Measurements from ENCODE around the gene RBM22.

RBM22 gene

DNA sequence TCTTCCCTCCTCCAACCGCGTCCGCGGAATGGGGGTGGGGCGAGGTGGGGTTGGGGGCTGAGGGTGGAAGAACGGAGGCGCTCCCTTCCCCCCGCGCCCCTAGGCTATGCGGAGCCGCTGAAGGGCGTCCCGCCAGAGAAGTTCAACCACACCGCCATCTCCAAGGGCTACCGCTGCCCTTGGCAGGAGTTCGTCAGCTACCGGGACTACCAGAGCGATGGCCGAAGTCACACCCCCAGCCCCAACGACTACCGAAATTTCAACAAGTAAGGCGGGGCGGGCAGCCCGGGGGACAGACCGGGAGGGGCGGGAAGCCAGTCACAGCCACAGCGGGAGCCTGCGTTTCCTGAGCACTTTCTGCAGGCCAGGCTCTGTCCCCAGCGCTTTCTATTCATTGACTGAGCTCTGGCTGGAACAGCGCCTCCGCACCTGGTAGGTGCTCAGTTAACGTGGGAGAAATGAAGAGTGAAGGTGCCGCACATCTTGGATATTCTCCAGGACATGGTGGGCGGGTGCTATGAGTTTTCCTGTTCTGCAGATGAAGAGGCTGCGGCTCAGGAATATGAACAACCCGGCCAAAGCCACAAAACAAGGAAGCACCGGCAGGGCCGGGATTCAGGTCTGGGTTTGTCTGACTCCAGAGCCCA lies 28.5 kb downstream of the RBM22 start:
- peak; percentile 76 for DNase-seq

DNA sequence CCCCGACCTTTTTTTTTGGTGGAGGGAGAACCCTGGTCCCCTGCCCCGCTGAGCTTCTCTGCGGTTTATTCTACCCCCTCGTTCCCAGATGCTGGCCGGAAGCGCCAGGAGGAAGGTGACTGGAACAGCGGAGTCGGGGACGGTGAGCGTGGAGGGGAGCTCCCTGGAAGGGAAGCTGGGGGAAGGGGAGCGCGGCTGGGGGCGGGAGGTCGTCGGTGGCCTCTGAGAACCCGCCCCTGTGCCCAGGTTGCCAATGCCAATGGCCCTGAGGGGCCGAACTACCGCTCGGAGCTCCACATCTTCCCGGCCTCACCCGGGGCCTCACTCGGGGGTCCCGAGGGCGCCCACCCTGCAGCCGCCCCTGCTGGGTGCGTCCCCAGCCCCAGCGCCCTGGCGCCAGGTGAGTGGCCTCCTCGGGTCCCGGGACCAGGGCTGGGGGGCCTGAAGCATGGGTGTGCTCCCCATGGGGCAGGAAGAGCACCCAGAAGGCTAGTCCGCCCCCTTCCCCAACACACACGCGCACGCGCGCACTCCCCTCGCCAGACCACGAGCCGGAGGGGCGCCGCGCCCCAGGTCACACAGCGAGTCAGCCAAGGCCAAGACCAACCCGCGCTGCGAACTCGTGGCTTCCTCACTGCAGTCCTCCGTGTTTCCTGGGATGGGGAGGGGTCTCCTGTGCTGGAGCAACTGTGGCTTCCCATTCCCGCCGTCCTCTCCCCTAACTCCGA lies 29.2 kb downstream of the RBM22 start:
- DNase-seq: peak; percentile 48

DNA sequence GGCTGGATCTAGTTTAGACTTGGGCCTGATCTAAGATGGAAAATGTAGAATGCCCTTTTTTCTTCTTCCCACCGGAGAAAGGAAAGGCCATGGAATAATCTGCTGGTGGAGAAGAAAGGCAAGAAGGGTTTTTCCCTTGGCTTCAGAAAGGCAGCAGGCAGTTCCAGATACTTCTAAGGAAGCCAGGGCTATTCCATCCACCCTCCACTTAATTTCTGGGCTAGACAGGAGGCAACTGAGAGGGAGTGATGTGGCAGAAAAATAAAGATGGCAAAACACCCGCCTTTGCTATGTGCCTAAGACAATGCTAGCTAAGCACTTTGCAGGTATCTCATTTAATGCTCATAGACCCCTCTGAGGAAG lies 29.9 kb downstream of the RBM22 start:
- DNase-seq: peak; percentile 42

DNA sequence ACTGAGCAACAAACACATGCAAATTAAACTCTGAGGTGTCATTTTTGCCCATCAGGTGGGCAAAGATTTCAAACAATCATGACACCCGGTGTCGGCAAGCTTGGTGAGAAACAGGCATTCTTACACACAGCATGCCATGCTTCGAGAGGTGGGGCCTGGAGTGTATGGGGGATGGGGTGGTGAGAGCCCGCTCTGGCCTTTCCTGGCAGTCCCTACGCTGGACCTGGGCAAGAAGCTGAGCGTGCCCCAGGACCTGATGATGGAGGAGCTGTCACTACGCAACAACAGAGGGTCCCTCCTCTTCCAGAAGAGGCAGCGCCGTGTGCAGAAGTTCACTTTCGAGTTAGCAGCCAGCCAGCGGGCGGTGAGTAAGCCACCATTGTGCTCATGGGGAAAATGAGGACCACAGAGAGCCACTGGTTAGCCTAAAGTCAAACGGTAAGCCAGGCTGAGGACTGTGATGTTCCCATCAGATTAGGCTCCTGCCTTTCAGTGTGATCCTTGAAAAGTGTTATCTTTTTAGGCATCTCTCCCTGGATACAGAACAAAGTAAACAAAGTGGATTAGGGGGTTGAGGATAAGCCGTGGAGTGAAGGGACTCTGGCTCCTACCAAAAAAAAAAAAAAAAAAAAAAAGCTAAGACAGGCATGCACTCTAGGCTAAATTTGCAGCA lies 30.5 kb downstream of the RBM22 start:
- peak; percentile 37 for DNase-seq

DNA sequence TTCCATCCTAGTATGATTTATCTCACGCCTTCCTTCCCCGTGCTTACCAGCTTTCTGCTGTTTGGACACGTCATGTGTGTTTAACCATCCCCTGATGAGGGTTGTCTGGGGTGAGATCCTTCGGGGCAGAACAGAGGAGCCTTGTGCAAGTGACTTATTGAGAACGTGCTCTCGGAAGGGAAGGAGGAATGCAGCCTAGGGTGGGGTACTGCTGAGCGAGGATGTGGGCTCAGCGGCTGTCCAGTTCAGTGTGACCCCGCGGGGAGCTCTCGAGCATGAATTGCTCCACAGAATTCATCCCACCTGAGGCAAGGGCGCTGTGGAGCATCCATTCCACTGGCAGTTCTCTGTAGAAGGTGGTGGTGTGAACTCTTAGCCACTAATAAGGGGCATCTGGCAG lies 35.8 kb downstream of the RBM22 start:
- DNase-seq: no peak

DNA sequence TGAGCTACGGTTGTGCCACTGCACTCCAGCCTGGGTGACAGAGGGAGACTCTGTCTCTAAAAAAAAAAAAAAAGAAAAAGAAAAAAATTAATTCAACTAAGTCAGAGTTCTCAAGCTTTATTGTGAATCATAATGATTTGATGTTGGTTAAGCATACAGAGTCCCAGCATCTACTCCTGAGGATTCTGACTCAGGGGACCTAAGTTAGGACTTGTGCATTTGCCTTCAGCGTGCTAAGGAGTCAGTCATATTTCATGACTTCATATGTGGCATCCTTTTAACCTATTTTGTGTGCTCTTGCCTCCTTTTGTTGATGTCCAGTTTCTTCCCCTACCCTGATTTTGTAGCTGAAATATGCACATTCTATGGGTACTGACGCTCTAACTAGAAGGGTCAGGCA lies 36.9 kb downstream of the RBM22 start:
- DNase-seq: no peak

DNA sequence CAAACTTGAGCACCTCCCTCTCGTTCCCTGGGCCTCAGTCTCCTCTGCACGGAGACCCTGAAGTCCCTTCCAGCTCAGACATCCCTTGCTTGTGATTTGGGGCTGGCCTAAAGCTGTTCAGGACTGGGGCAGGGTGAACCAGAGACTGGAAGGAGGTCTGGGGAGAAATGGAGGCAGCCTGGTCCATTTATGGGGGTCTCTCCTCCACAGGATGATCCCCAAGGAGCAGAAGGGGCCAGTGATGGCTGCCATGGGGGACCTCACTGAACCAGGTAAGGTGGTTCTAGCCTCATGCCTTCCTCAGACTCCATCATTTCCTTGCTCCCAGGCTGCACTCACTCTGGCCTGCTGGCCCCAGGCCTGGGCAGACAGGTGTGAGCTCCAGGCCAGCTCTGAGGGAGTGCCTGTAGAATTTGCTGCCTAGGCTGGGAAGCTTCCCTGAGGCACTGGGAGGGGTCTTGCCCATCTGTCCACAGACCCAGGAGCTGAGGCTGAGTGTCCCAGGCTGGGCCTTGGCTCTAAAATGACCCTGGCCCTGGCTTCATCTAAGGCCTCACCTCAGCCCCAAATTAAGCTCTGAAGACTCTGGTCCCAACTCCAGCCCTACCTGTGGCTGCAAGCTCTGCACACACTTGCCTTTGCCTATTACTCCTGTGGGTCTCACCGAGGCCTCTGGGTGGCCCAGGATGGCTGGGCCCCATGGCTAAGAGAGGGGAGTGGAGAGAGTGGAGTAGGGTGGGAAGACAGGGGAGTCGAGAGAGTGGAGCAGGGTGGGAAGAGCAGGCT lies 37.9 kb downstream of the RBM22 start:
- DNase-seq: peak; percentile 31

DNA sequence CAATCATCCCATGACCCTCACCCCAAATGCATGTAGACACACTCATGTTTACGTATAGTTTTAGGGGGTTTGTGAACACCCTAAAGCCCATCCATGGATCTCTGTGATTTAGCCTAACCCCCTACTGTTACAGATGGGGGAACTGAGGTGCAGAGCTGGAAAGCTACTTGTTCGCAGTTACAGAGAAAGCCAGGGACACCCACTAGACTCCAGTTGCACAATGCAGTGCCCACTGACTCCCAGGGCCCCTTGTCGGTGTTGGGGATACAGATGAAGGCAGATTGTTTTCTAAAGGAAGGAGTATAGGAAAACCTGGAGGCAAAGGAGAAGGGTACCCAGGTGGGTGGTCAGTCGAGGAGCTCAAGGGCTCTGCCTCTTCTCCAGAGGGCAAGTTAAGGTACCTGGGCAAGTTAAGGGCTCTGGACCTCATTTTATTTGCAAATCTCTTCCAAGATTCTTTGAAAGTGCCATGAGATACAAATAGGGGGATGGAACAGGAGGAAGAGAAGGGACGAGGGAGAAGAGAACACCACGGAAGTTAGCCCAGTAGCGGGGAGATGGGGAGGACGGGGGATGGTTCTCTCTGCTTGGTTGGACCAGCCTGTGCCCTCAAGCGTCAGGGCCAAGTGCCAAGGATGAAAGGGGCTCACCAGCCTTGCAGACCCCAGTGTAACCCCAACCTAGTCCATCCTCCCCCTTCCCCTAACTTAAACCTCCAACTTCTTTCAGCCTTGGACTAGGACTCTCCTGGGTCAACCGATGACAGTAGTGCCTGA lies 38.9 kb downstream of the RBM22 start:
- no peak for DNase-seq

DNA sequence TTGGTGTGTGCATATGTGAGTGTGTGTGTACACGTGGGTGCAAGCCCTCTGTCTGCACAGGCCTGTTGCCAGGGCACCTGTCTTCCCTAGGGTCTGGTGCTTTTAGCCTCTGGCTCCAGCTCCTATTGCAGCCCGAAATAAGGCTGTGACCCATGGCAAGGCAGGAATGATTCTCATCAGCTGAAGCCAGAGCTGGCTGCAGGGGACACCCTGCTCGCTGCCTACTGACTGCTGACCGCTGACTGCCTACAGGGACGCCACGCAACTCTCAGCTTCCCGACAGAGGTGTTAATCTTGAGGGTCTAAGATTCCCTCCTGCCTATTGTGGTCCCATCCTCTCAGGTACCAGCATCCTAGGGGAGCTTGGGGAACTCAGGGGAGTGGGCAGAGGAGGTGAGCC lies 39.8 kb downstream of the RBM22 start, which contains the start of gene MYOZ3:
MYOZ3 (plus strand) TSS at position 166 of the 400 bp plus-strand sequence. CDS start 1,691 bp downstream, outside the sequence.
- no peak for DNase-seq

DNA sequence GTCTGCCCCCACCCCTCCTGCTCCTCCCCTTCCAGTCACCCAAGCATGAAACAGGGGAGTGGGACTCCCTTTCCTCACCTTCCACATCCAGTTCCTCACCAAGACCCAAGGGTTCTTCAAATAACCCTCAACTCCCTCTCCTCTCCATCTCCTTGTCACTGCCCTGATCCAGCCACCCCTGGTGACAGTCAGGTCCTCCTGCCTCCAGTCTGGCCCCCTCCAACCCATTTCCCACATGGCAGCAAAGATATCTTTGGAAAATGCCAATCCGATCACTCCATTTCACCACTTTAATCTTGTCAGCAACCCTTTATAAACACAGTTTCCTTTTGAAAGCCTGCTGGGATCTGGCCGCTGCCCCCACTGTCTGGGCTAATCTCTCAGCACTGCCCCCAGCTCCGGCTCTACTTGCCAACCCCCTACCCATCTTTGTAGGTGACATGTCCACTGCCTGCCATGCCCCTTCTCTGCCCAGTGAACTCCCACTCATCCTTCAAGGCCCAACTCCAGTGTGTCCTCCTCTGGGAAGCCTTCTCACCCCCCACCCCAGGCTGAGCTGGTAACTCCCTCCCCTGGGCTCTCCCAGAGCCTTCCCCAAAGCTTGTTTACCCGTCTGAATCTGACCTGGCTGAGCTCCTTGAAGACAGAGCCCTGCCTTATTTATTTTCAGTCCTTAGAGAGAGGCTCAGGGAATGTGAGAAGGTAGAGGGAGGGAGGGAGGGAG lies 40.6 kb downstream of the RBM22 start:
- no peak for DNase-seq

DNA sequence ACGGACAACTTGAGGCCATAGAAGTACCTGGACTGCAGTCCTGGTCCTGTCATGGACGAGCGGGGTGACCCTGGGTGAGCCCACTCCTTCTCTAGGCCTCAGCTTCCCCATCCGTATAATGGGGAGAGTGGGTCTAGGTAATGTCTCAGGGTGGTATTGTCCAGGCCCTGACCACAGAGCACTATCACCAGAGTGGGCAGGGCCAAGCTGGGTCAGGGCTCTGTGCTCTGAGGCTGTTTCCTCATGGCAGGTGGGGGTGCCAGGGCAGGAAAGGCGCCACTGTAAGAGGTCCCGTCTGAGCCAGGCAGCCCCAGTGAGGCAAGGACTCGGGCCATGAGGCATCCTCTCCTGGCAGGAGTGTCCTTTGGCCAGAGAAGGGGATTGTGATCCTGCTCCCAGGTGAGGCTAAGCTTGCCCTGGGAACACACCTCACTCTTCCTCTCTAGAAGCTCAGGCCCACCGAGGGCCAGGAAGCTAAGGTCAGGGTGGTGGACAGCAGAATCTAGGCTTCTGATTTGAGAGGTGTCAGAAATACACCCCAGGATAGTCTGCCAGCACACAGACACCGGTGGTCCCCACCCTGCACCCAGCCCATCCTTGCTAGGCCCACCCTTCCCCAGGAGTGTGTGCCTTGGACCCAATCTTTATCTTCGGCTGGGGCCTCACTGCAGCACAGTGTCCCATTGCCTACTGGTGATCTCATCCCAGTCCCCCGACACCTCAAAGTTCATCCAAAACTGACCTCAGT lies 41.3 kb downstream of the RBM22 start:
- no peak for DNase-seq

DNA sequence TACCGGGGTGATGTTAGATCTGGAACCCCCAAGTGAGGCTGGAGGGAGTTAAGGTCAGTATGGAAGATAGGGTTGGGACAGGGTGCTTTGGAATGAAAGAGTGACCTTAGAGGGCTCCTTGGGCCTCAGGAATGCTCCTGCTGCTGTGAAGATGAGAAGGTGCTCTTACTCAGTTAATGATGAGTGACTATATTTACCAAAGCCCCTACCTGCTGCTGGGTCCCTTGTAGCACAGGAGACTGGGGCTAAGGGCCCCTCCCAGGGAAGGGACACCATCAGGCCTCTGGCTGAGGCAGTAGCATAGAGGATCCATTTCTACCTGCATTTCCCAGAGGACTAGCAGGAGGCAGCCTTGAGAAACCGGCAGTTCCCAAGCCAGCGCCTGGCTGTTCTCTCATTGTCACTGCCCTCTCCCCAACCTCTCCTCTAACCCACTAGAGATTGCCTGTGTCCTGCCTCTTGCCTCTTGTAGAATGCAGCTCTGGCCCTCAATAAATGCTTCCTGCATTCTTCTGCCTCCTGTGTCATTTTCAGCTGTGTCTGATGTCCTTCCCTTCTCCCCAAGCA lies 42.1 kb downstream of the RBM22 start:
- no peak for DNase-seq

DNA sequence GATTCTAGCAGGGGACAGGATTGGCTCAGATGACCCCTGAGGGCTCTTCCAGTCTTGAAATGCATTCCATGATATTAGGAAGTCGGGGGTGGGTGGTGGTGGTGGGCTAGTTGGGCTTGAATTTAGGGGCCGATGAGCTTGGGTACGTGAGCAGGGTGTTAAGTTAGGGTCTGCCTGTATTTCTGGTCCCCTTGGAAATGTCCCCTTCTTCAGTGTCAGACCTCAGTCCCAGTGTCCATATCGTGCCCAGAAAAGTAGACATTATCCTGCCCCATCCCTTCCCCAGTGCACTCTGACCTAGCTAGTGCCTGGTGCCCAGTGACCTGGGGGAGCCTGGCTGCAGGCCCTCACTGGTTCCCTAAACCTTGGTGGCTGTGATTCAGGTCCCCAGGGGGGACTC lies 42.7 kb downstream of the RBM22 start:
- DNase-seq: no peak

DNA sequence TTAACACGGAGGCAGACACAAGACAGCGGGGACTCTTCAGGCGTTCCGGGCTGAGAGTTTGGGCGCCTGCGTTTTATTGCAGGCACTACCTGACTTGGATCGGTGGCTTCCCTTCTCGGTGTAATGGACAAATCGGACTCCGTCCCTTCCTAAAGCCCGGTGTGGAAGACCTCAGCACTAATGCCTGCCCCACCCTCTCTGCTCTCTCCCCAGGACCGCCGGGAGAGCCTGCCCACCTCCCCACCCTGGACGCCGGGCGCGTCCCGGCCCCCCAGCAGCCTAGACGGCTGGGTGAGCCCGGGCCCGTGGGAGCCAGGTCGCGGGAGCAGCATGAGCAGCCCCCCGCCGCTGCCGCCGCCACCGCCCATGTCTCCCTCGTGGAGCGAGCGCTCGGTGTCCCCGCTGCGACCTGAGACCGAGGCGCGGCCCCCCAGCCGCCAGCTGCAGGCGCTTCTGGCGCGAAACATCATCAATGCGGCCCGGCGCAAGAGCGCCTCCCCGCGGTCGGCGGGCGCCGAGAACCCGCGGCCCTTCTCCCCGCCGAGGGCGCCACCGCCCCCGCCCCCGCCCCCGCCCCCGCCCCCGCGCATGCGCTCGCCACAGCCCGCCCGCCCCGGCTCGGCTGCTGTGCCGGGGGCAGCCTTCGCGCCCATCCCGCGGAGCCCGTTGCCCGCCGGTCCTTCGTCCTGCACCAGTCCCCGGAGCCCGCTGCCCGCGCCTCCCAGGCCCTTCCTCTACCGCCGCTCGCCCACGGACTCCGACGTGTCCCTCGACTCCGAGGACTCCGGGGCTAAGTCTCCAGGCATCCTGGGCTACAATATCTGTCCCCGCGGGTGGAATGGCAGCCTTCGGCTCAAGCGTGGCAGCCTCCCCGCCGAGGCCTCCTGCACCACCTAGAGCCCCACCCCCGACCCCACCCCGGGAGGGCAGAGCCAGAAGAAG lies 44.4 kb downstream of the RBM22 start:
- peak; percentile 93 for DNase-seq

DNA sequence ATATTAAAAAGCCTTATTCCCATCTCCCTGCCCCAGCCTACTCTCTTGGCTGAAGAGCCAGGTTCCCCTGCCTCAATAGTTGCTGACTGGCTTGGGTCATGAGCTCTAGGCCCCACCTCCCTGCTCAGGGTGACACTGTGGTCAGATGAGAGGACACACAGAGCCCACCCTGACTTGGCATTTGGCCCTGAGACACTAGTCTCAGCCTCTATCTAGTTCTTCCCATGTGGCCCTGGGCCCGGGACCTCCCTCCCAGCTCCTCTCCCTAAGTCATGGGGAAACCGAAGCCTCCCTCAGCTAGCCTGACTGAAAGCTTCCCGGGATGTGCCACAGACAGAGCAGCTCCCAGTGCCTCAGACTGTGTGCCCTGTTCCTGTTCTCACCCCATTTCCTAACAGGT lies 45.6 kb downstream of the RBM22 start:
- DNase-seq: peak; percentile 43

DNA sequence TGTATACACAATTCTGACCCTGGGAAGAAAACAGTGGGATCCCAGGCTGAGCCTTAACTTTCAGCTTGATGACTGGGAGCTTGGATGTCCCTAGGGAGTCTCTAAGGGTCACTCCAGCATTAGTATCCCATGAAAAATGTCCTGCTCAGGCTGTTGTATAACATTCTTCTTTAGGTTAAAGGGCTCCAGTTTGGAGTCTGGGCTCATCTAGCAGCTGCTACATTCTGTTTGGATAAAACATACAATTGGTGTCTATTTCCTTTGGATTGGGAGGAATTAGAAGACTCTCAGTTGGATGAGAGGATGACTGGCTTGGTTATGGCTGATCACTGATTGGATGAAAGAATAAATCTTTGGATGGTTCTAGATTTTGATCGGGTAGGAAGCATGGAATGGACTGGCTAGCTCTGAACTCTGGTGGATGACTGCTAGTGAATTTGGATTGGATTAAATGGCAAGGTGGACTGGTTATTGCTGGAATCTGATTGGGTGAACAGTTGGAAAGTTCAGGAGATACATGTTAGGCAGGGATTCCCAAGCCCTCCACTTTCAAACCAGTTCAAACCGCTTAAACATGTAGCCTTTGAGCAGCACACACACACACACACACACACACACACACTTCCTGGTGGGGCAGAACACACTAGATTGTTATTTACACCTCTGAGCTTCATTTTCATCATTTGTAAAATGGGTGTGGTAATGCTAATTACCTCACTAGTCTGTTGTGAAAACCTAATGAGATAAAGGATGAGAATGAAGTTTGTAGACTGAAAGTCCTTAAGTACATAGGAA lies 46.9 kb downstream of the RBM22 start:
- no peak for DNase-seq

DNA sequence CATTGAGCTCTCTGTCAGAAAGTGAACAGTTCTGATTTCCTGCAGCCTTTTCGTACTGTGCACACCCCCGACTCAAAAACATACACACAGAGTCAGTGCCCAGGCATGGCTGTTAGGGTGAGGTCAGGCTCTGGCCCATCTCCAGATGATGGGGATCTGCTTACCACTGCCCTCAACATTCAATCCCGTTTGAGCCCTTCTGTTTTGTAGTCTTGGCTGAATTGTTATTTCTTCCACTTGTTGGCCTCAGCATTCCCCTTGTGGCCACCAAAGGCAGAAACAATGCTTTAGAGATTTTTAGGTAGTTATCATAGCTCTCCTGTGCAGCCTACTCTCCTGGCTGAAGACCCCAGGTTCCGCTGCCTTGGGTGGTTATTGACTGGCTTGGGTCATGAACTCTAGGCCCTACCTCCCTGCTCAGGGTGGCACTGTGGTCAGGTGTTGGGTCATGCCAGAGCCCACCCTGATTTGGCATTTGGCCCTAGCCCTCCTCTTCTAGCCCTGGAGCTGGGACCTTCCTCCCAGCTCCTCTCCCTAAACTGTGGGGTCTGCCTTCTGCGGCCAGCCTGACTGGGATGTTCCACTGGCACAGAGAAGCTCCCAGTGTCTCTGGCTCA lies 47.6 kb downstream of the RBM22 start:
- no peak for DNase-seq
